ENCODE results near the gene CORO2B.

DNA sequence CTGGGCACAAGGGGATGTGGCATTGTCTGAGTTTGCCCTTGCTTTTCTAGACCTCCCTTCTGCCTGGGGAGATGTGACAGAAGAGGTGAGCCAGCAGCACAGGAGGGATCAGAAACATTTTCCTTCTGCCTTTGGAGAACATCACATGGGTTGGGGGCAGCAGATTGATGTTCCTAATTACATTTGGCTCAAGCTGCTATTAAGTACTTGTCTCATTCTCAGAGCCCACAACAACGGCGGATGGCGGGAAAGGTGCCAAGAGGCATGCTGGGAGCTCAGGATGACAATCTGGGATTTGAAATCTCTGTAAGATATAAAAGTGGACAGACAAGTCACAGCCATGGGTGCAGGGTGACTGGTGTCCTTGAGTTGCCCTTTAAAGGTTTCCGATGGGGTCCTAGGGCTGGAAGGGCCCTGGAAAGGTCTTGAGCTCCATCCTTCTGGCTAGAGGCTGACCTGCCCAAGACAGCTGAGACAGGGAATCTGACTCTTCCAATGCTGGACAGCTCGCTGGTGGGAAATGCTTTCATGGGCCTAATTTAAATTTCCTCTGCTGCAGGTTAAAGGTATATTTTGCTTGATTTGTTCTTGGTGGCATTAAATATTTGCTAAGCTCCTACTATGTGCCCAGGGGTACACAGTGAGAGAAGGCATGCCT, 2.4 kb upstream of the CORO2B start:
- TF ChIP-seq, protein P1, sequence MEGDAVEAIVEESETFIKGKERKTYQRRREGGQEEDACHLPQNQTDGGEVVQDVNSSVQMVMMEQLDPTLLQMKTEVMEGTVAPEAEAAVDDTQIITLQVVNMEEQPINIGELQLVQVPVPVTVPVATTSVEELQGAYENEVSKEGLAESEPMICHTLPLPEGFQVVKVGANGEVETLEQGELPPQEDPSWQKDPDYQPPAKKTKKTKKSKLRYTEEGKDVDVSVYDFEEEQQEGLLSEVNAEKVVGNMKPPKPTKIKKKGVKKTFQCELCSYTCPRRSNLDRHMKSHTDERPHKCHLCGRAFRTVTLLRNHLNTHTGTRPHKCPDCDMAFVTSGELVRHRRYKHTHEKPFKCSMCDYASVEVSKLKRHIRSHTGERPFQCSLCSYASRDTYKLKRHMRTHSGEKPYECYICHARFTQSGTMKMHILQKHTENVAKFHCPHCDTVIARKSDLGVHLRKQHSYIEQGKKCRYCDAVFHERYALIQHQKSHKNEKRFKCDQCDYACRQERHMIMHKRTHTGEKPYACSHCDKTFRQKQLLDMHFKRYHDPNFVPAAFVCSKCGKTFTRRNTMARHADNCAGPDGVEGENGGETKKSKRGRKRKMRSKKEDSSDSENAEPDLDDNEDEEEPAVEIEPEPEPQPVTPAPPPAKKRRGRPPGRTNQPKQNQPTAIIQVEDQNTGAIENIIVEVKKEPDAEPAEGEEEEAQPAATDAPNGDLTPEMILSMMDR (IDR thresholded peaks at IDR 0.05), result no peak
- TF ChIP-seq POLR2A (IDR thresholded peaks at IDR 0.05), result no peak
